GM23248 (cell line): ENCODE measurements around the gene STAT2.

Experiments used
- EZH2 ChIP-seq: fragments of 200-600 bp; sonication (generic); IDR thresholded peaks from 2 replicates; pipeline ENCODE4 v1.6.1; 2018; ENCODE audit warnings: antibody characterized with exemption, mild to moderate bottlenecking; ENCODE audit not compliant: insufficient read depth, poor library complexity, severe bottlenecking
- EZH2phosphoT487 ChIP-seq: fragments of 200-600 bp; sonication (generic); IDR thresholded peaks from 2 replicates; pipeline ENCODE4 v1.6.1; 2018; ENCODE audit warnings: antibody characterized with exemption, moderate library complexity, mild to moderate bottlenecking, low read depth; ENCODE audit not compliant: insufficient read depth

- TF ChIP-seq EZH2phosphoT487 (no peak), EZH2 (no peak)
Observed at GRCh38 chr12:56346675-56347074, 13.2 kb downstream of the STAT2 start.
